ENCODE measurements around the gene MAP3K20.
"Not testable (repeated sequence)": the region's sequence is repeated elsewhere in the genome, so short reads cannot be mapped to it uniquely, and the experiment has no call there.

MAP3K20 gene

GRCh38 chr2:173278794-173279526, 203.3 kb downstream of the MAP3K20 start:
- no peak for TF ChIP-seq CTCF (IDR thresholded peaks at IDR 0.05; ENCODE audit: borderline replicate concordance, control extremely low read depth, extremely low read depth, insufficient read depth, missing control alignments)
- in situ Hi-C loops (cut with MboI; ENCODE audit: low sequenced_read_pairs, unreplicated experiment), result no loop called here
- no peak for DNase-seq (ENCODE audit: low spot score)

GRCh38 chr2:173279527-173279868, 203.9 kb downstream of the MAP3K20 start:
- TF ChIP-seq CTCF (IDR thresholded peaks at IDR 0.05; ENCODE audit: borderline replicate concordance, control extremely low read depth, extremely low read depth, insufficient read depth, missing control alignments), result no peak
- DNase-seq (ENCODE audit: low spot score), result no peak
- in situ Hi-C loops (cut with MboI; ENCODE audit: low sequenced_read_pairs, unreplicated experiment), result no loop called here

- in situ Hi-C loops (cut with MboI; ENCODE audit: low sequenced_read_pairs, unreplicated experiment), result no loop called here
- TF ChIP-seq CTCF (IDR thresholded peaks at IDR 0.05; ENCODE audit: borderline replicate concordance, control extremely low read depth, extremely low read depth, insufficient read depth, missing control alignments), result no peak
- DNase-seq (ENCODE audit: low spot score), result no peak
Observed at GRCh38 chr2:173280853-173281252, 205.2 kb downstream of the MAP3K20 start.

GRCh38 chr2:173281898-173282297, 206.3 kb downstream of the MAP3K20 start:
- in situ Hi-C loops (cut with MboI; ENCODE audit: low sequenced_read_pairs, unreplicated experiment); DNase-seq (ENCODE audit: low spot score): not testable (repeated sequence)

- in situ Hi-C loops (cut with MboI; ENCODE audit: low sequenced_read_pairs, unreplicated experiment), result no loop called here
- TF ChIP-seq CTCF (IDR thresholded peaks at IDR 0.05; ENCODE audit: borderline replicate concordance, control extremely low read depth, extremely low read depth, insufficient read depth, missing control alignments), result no peak
- DNase-seq (ENCODE audit: low spot score), result no peak
Observed at GRCh38 chr2:173282795-173283545, 207.3 kb downstream of the MAP3K20 start.

GRCh38 chr2:173286153-173286809, 210.6 kb downstream of the MAP3K20 start:
- peak; percentile 60 for DNase-seq (ENCODE audit: low spot score)
- in situ Hi-C loops (cut with MboI; ENCODE audit: low sequenced_read_pairs, unreplicated experiment), result no loop called here
- no peak for TF ChIP-seq CTCF (IDR thresholded peaks at IDR 0.05; ENCODE audit: borderline replicate concordance, control extremely low read depth, extremely low read depth, insufficient read depth, missing control alignments)

- DNase-seq (ENCODE audit: low spot score), result no peak
- no peak for TF ChIP-seq CTCF (IDR thresholded peaks at IDR 0.05; ENCODE audit: borderline replicate concordance, control extremely low read depth, extremely low read depth, insufficient read depth, missing control alignments)
- in situ Hi-C loops (cut with MboI; ENCODE audit: low sequenced_read_pairs, unreplicated experiment), result no loop called here
Observed at GRCh38 chr2:173287594-173287993, 211.9 kb downstream of the MAP3K20 start.

Data from GM13976 (cell line).